HepG2 (cell line): ENCODE data around the gene PPFIA4. TPM values are rescaled to one million over a fixed set of nuclear protein-coding genes. Genes with fewer than 3 reads are reported as not detected.

Experiments
- ATAC-seq: fragments of 200-7000 bp; cut with Tn5 transposase; 3 replicates; pipeline ENCODE4 v1.9.1; 2020; ENCODE audit warnings: mild to moderate bottlenecking, moderate library complexity
- BruUV-seq: library from RNA; stranded (reverse); fragments of 400-500 nt; replicated peaks from 2 replicates; lab custom pipeline; 2021; lab: Mats Ljungman, UMichigan
- CTCF ChIA-PET: fragments of 300-600 bp; formaldehyde crosslinking; extraction: SDS; loops from one replicate; lab custom pipeline; 2021; ENCODE audit warnings: low total read pairs, inconsistent platforms, low intra/inter-chr PET ratio; lab: Yijun Ruan, JAX
- POLR2A ChIA-PET: fragments of 350-600 bp; sonication (Branson Sonifier 250); formaldehyde crosslinking; loops from one replicate; lab custom pipeline; 2020; ENCODE audit warnings: antibody characterized with exemption, inconsistent platforms; lab: Yijun Ruan, JAX
- DNase-seq: peaks from one replicate; pipeline ENCODE4 v3.0.0-alpha.2; 2015; ENCODE audit warnings: low spot score
- FAIRE-seq: peaks from 3 replicates; lab custom pipeline; 2011; peaks lifted over from hg19 to GRCh38; lab: Jason Lieb, UNC
- H2AFZ ChIP-seq: one replicate; pipeline ENCODE4 v1.6.1; 2011; ENCODE audit warnings: low read length, inconsistent platforms
- H3K27ac ChIP-seq: fragments of 300-600 bp; 3 replicates; pipeline ENCODE4 v1.8.0; 2011; ENCODE audit warnings: mixed run types, mild to moderate bottlenecking, mixed read lengths, low read length, inconsistent platforms; ENCODE audit not compliant: insufficient read depth; ENCODE audit errors: extremely low read length
- H3K27me3 ChIP-seq, 2 experiments: fragments of 200-600 bp in 1 of 2; 2 replicates in 1 of 2; 3 replicates in 1 of 2; pipeline versions ENCODE4 v1.6.0 to v1.8.0; 2011; ENCODE audit warnings: low read length in 2 of 2, mild to moderate bottlenecking in 2 of 2, moderate library complexity in 2 of 2, inconsistent platforms in 1 of 2; ENCODE audit not compliant: insufficient read depth in 2 of 2, control insufficient read depth in 1 of 2
- H3K36me3 ChIP-seq, 2 experiments: fragments of 200-600 bp in 1 of 2; replicated peaks in 1 of 2; 2 replicates in 1 of 2; 3 replicates in 1 of 2; pipeline versions ENCODE4 v1.5.1 to v1.8.0; 2011; ENCODE audit warnings: low read length in 2 of 2, inconsistent platforms in 1 of 2; ENCODE audit not compliant: insufficient read depth in 2 of 2, control insufficient read depth in 1 of 2
- H3K4me1 ChIP-seq: 2 replicates; pipeline ENCODE4 v1.5.1; 2012; ENCODE audit warnings: low read length, inconsistent platforms; ENCODE audit not compliant: insufficient read depth
- H3K4me2 ChIP-seq: 2 replicates; pipeline ENCODE4 v1.6.0; 2011; ENCODE audit warnings: low read depth, low read length, inconsistent platforms
- H3K4me3 ChIP-seq, 3 experiments: fragments of 200-600 bp in 1 of 3; sonication (generic), shearing (Covaris generic) in 1 of 3; replicated peaks in 1 of 3; 2 replicates each; pipeline ENCODE4 v1.5.1; 2011 to 2016; ENCODE audit warnings: low read length in 3 of 3, inconsistent platforms in 2 of 3, low read depth in 2 of 3, mild to moderate bottlenecking in 2 of 3, control low read depth in 1 of 3, mixed read lengths in 1 of 3; ENCODE audit not compliant: insufficient read depth in 1 of 3
- H3K79me2 ChIP-seq: one replicate; pipeline ENCODE4 v1.6.1; 2011; ENCODE audit warnings: low read length, inconsistent platforms; ENCODE audit not compliant: insufficient read depth
- H3K9ac ChIP-seq: 2 replicates; pipeline ENCODE4 v1.6.0; 2011; ENCODE audit warnings: mild to moderate bottlenecking, low read depth, low read length, inconsistent platforms; ENCODE audit not compliant: insufficient read depth
- H3K9me3 ChIP-seq: 2 replicates; pipeline ENCODE4 v1.5.1; 2012; ENCODE audit warnings: mild to moderate bottlenecking, low read length
- H4K20me1 ChIP-seq: 2 replicates; pipeline ENCODE4 v1.6.0; 2011; ENCODE audit warnings: inconsistent platforms, mild to moderate bottlenecking, low read length, moderate library complexity; ENCODE audit not compliant: insufficient read depth
- AHR ChIP-seq: IDR thresholded peaks from 2 replicates; pipeline ENCODE4 v1.6.1; 2018; ENCODE audit warnings: missing genetic modification reagents, missing compliant biosample characterization
- ATF4 ChIP-seq, 2 experiments: fragments of 450-650 bp in 1 of 2; sonication (generic) in 1 of 2; formaldehyde crosslinking; IDR thresholded peaks; 2 replicates each; pipeline versions ENCODE4 v1.5.0 to v1.8.0; 2020 to 2022; ENCODE audit warnings: mild to moderate bottlenecking in 1 of 2, missing genetic modification reagents in 1 of 2
- ATF7-NPFF ChIP-seq: sonication (generic); formaldehyde crosslinking; IDR thresholded peaks from 2 replicates; pipeline ENCODE4 v1.8.1; 2023; ENCODE audit warnings: mild to moderate bottlenecking, low read depth, missing genetic modification reagents, moderate library complexity
- EEA1 ChIP-seq: sonication (generic); formaldehyde crosslinking; IDR thresholded peaks from 2 replicates; pipeline ENCODE4 v1.5.1; 2020; ENCODE audit warnings: mild to moderate bottlenecking, missing genetic modification reagents, borderline replicate concordance
- GATAD1 ChIP-seq: IDR thresholded peaks from 2 replicates; pipeline ENCODE4 v1.6.1; 2016; ENCODE audit warnings: missing genetic modification reagents, missing compliant biosample characterization
- GFI1 ChIP-seq: sonication (generic); formaldehyde crosslinking; IDR thresholded peaks from 2 replicates; pipeline ENCODE4 v1.5.0; 2020; ENCODE audit warnings: missing genetic modification reagents, mild to moderate bottlenecking, borderline replicate concordance
- HDAC2 ChIP-seq: sonication (generic); formaldehyde crosslinking; IDR thresholded peaks from 2 replicates; pipeline ENCODE4 v1.4.0; 2020; ENCODE audit warnings: missing genetic modification reagents
- HINFP ChIP-seq: sonication (generic); formaldehyde crosslinking; IDR thresholded peaks from 2 replicates; pipeline ENCODE4 v1.4.0; 2020; ENCODE audit warnings: low read depth, mild to moderate bottlenecking, missing genetic modification reagents
- HNF1B ChIP-seq: sonication (generic); formaldehyde crosslinking; IDR thresholded peaks from 2 replicates; pipeline ENCODE4 v1.5.1; 2020; ENCODE audit warnings: mild to moderate bottlenecking, moderate library complexity, missing genetic modification reagents
- KLF15 ChIP-seq: sonication (generic); formaldehyde crosslinking; IDR thresholded peaks from 2 replicates; pipeline ENCODE4 v1.8.1; 2023; ENCODE audit warnings: borderline replicate concordance, mild to moderate bottlenecking, inconsistent platforms, missing genetic modification reagents, mixed read lengths
- SRSF9 ChIP-seq: fragments of 200-400 bp; formaldehyde crosslinking; IDR thresholded peaks from 2 replicates; pipeline ENCODE4 v1.6.1; 2018; ENCODE audit warnings: borderline replicate concordance, mild to moderate bottlenecking, low read depth, low read length; ENCODE audit not compliant: insufficient read depth, poor library complexity, severe bottlenecking
- THYN1 ChIP-seq: sonication (generic); formaldehyde crosslinking; IDR thresholded peaks from 2 replicates; pipeline ENCODE4 v1.8.1; 2023; ENCODE audit warnings: low read depth, mild to moderate bottlenecking, moderate library complexity, missing genetic modification reagents, borderline replicate concordance
- TOPORS ChIP-seq: sonication (generic); formaldehyde crosslinking; IDR thresholded peaks from 2 replicates; pipeline ENCODE4 v1.8.0; 2023; ENCODE audit warnings: mild to moderate bottlenecking, missing genetic modification reagents
- WIZ ChIP-seq: sonication (generic); formaldehyde crosslinking; IDR thresholded peaks from 2 replicates; pipeline ENCODE4 v1.5.1; 2020; ENCODE audit warnings: mild to moderate bottlenecking, missing genetic modification reagents
- ZFP90 ChIP-seq: sonication (generic); formaldehyde crosslinking; IDR thresholded peaks from 2 replicates; pipeline ENCODE4 v1.8.0; 2022; ENCODE audit warnings: missing genetic modification reagents, mild to moderate bottlenecking, inconsistent platforms, borderline replicate concordance
- ZNF101 ChIP-seq: sonication (generic); formaldehyde crosslinking; IDR thresholded peaks from 2 replicates; pipeline ENCODE4 v1.4.0; 2020; ENCODE audit warnings: mild to moderate bottlenecking, low read depth, missing genetic modification reagents, borderline replicate concordance
- ZNF180 ChIP-seq: sonication (generic); formaldehyde crosslinking; IDR thresholded peaks from 2 replicates; pipeline ENCODE4 v1.4.0; 2020; ENCODE audit warnings: low read depth, missing genetic modification reagents, borderline replicate concordance
- ZNF225 ChIP-seq: sonication (generic); formaldehyde crosslinking; IDR thresholded peaks from 2 replicates; pipeline ENCODE4 v1.4.0; 2020; ENCODE audit warnings: mild to moderate bottlenecking, missing genetic modification reagents
- ZNF672 ChIP-seq: sonication (generic); formaldehyde crosslinking; IDR thresholded peaks from 2 replicates; pipeline ENCODE4 v1.8.1; 2022; ENCODE audit warnings: missing genetic modification reagents
- ZNF674 ChIP-seq: sonication (generic); formaldehyde crosslinking; IDR thresholded peaks from 2 replicates; pipeline ENCODE4 v1.5.0; 2020; ENCODE audit warnings: low read depth, mild to moderate bottlenecking, missing genetic modification reagents
- ZNF724P ChIP-seq: sonication (generic); formaldehyde crosslinking; IDR thresholded peaks from 2 replicates; pipeline ENCODE4 v1.8.0; 2022; ENCODE audit warnings: missing genetic modification reagents, borderline replicate concordance
- ZNF878 ChIP-seq: sonication (generic); formaldehyde crosslinking; IDR thresholded peaks from 2 replicates; pipeline ENCODE4 v1.8.1; 2023; ENCODE audit warnings: mild to moderate bottlenecking, missing genetic modification reagents, moderate library complexity
- WGBS: methylation state at CpG from one replicate; pipeline ENCODE4 v1.1.6; 2017; ENCODE audit warnings: low lambda C conversion rate; 5-methylcytosine and 5-hydroxymethylcytosine counted together
- in situ Hi-C: cut with HindIII; loops from 2 replicates; pipeline ENCODE4 v1.10.0; 2017; ENCODE audit warnings: low pct_unique_long_range_greater_than_20kb; ENCODE audit not compliant: extremely low pct_ligation_motif_present
- intact Hi-C: fragments of 100-400 bp; cut with micrococcal nuclease; formaldehyde crosslinking; loops from one replicate; pipeline ENCODE4 v1.10.0; 2022; ENCODE audit not compliant: unreplicated experiment
- polyA plus RNA-seq, 8 experiments: library from polyadenylated mRNA; depleted of rRNA in 3 of 8; stranded (reverse) in 7 of 8; unstranded in 1 of 8; fragments of >200 nt; fragmentation: Illumina TruSeq in 4 of 8; extraction: Trizol in 4 of 8; gene quantifications; 2 replicates each; pipeline versions ENCODE4 v1.2.1 to v1.2.3, GENCODE V29; 2011 to 2016; ENCODE audit warnings: low read depth in 4 of 8, missing spikeins in 1 of 8, mixed read lengths in 1 of 8; ENCODE audit not compliant: insufficient read depth in 1 of 8
- total RNA-seq, 5 experiments: library from RNA; depleted of rRNA; stranded (reverse); fragments of >200 nt; fragmentation: Illumina TruSeq; extraction: Trizol; gene quantifications; 2 replicates each; pipeline ENCODE4 v1.2.3, GENCODE V29; 2016; ENCODE audit warnings: low read depth in 1 of 5

The PPFIA4 gene
- total and polyA plus RNA-seq, 2 of the 13 experiments (the other 11 are each of a cell fraction or from before 2014, with no cell fraction given) = 6.4 TPM; not detected in 1

- no peak for TF ChIP-seq ZNF180 (CRISPR knock-in tag)
- TF ChIP-seq EEA1 (CRISPR knock-in tag) = no peak
- no peak for TF ChIP-seq HDAC2 (CRISPR knock-in tag)
- no peak for TF ChIP-seq ATF4 (CRISPR knock-in tag; IDR thresholded peaks at IDR 0.05)
- TF ChIP-seq SRSF9 = no peak
- no peak for TF ChIP-seq GATAD1
- TF ChIP-seq KLF15 = no peak
- TF ChIP-seq ZFP90 = no peak
- no peak for TF ChIP-seq TOPORS
Measured at GRCh38 chr1:203091199-203091477, 64.8 kb downstream of the PPFIA4 start (continued).

- no peak overlapping the region for H2AFZ ChIP-seq
- intact Hi-C loops (no loop called here), in situ Hi-C loops (no loop called here)
- POLR2A ChIA-PET = no interaction called here
- no peak for FAIRE-seq
- no peaks in the 10 kb centered on the region for H3K4me1 ChIP-seq
- ATAC-seq = no peak
- H3K27me3 ChIP-seq = peaks cover 3 to 5% of the 10 kb centered on the region in 2 experiments; a peak in 3 of 5 replicates
- 30% methylated on average over 6 of the region's 6 CpGs for WGBS
- no peak overlapping the region for H3K9ac ChIP-seq
- H3K79me2 ChIP-seq = no peaks in the 10 kb centered on the region
- H3K36me3 ChIP-seq = no peaks in the 10 kb centered on the region
- H3K4me3 ChIP-seq = no peak overlapping the region
- H3K4me2 ChIP-seq = no peak overlapping the region
- BruUV-seq = no TSS peak
- no peak overlapping the region for H3K27ac ChIP-seq
- no peak for DNase-seq
- peaks cover 13% of the 10 kb centered on the region; the same call in 1 of the 2 replicates for H3K9me3 ChIP-seq
- CTCF ChIA-PET = no interaction called here
- no peaks in the 10 kb centered on the region for H4K20me1 ChIP-seq
- TF ChIP-seq HNF1B (CRISPR knock-in tag) = no peak
- no peak for TF ChIP-seq ZNF724P
- no peak for TF ChIP-seq ATF7-NPFF
- no peak for TF ChIP-seq ZNF878 (CRISPR knock-in tag)
- TF ChIP-seq HINFP (CRISPR knock-in tag) = no peak
- no peak for TF ChIP-seq AHR
- TF ChIP-seq ZNF225 (CRISPR knock-in tag) = no peak
- no peak for TF ChIP-seq GFI1 (CRISPR knock-in tag)
- no peak for TF ChIP-seq ZNF672
- no peak for TF ChIP-seq THYN1 (CRISPR knock-in tag)
- TF ChIP-seq WIZ = no peak
- no peak for TF ChIP-seq ZNF101 (CRISPR knock-in tag)
- no peak for TF ChIP-seq ZNF674 (CRISPR knock-in tag)
Measured at GRCh38 chr1:203091761-203092330, 65.6 kb downstream of the PPFIA4 start.
